Measurements from ENCODE around the gene MTIF2.
"Not testable (repeated sequence)": the region's sequence is repeated elsewhere in the genome, so short reads cannot be mapped to it uniquely, and the experiment has no call there.

Gene MTIF2

DNA sequence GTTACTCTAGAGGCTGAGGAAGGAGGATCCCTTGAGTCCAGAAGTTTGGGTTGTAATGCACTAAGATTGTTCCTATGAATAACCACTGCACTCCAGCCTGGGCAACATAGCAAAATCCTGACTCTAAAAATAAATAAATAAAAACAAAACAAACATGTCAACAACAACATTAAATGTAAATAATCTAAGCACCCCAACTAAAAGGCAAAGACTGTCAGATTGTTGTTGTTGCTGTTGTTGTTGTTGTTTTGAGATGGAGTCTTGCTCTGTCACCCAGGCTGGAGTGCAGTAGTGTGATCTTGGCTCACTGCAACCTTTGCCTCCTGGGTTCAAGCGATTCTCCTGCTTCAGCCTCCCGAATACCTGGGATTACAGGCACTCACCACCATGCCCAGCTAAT lies 77.1 kb downstream of the MTIF2 start:
- DNase-seq = not testable (repeated sequence)

- DNase-seq = not testable (repeated sequence)
Observed at GRCh38 chr2:55186837-55187236, 82.2 kb downstream of the MTIF2 start.
